HG02884 (cell line): Measurements from ENCODE around the gene GOLM1.

Experiments used
- ATAC-seq: cut with Tn5 transposase; IDR thresholded peaks from one replicate; pipeline ENCODE4 v1.9.1; 2021; ENCODE audit warnings: mild to moderate bottlenecking, moderate library complexity; ENCODE audit not compliant: unreplicated experiment

Gene GOLM1

DNA sequence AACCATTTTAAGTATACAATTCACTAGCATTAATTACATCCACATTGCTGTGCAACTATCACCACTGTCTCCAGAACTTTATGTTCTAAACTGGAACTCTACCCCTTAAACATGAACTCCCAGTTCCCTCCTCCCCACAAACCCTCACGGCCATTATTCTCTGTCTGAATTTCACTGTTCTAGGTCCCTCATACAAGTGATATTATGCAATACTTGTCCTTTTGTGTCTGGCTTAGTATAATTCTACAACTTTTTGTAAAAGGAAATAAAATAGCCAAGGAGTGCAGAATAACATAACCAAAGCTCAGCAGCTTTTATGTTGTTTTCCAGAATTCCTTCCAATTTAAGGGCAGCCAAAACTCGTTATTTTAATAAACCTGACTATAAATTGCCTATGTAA lies 105.2 kb downstream of the GOLM1 start:
- no peak for ATAC-seq

DNA sequence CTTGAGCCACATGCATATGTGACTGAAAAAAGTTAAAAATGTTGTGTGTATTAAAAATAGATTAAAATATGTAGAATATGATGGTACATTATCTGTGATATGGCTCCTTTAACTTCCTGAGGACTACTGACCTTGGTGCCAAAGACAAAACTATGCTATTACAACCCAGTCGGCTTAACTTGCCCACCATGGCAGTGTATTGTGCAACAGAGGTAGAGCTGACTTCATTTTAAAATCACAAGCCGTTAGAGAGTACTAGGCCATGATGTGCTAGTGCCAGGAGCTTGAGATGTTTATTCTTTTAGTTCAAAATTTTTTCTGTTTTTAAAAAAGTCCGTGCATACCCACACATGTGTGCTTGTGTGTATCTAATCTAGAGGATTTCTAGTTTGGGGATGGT lies 112.1 kb downstream of the GOLM1 start:
- no peak for ATAC-seq

DNA sequence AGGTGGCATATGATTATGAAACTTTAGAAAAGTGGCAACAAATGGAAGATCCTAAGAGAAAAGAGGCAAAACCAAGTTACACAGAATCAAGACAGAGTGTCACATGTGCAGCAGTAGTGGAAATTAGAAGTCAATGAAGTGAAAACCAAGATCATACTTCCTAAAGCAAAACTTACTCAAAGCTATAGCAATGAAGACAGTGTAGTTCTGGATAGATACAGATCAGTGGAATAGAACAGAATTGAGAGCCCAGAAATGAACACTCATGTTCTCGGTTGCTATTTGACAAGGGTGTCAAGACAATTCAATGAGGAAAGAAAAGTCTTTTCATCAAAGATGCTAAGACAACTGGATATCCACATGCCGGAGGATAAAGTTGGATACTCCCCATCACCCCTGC lies 114.9 kb downstream of the GOLM1 start:
- ATAC-seq, result no peak

DNA sequence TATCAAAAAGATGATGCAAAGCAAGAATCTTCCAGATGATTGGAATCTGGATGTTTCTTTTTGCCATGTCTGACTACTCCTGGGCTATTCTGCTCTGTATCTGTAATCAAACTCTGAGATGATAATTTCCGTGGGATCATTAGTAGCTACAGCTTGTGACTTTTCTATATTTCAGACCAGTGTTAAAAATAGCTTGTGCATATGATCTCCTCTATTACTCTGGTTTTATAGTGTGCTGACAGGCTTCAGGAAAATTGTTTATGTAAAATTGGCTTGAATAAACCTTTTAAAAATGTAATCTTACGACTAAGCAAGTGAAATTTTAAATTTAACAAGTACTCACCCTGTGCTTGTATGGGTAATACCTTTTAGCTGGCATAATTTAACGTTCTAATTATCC lies 118.0 kb downstream of the GOLM1 start:
- no peak for ATAC-seq

DNA sequence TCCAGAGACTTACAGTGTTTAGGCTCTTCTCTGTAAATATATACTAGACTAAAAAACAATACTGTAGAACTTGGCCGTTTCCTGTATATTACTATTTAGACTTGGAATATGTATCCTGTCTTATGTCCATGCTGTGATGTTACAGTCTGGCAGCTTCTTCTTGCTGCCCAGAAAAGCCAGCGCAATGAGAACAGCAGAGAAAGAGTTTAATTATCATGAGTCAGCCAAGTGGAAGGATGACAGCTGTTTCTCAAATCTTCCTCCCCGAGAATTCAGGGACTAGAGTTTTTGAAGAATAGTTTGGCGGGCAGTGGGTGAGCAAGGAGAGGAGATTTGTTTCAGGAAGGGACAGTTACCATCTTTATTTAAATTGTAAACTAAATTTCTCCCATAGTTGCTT lies 120.9 kb downstream of the GOLM1 start:
- ATAC-seq, result no peak
